CD4-positive, alpha-beta T cell (primary cell): ENCODE data around the gene MFAP3. TPM values are rescaled to one million over a fixed set of nuclear protein-coding genes. Genes with fewer than 3 reads are reported as not detected.

Experiments used
- ATAC-seq: fragments of 200-7000 bp; cut with Tn5 transposase; one replicate; pipeline ENCODE4 v1.10.0; 2022; ENCODE audit warnings: mild to moderate bottlenecking; ENCODE audit not compliant: poor library complexity
- CTCF ChIA-PET: fragments of 350-600 bp; sonication (Branson Sonifier 250); formaldehyde crosslinking; loops from one replicate; lab custom pipeline; 2021; ENCODE audit warnings: antibody characterized with exemption, inconsistent platforms; lab: Charles Lee
- POLR2A ChIA-PET: fragments of 350-600 bp; sonication (Branson Sonifier 250); formaldehyde crosslinking; loops from one replicate; lab custom pipeline; 2021; ENCODE audit warnings: antibody characterized with exemption, inconsistent platforms; lab: Charles Lee
- DNase-seq, 14 experiments: peaks; one replicate each; pipeline ENCODE4 v3.0.0-alpha.2; 2013 to 2020; ENCODE audit warnings: mixed read lengths in 2 of 14
- H3K27ac ChIP-seq, 2 donors: one replicate each; pipeline versions ENCODE4 v1.5.1 to v1.7.0; 2013; ENCODE audit warnings: low read length in 2 of 2, low read depth in 1 of 2, mild to moderate bottlenecking in 1 of 2
- H3K27me3 ChIP-seq, 2 experiments: 1 replicate in 1 of 2; 2 replicates in 1 of 2; pipeline versions ENCODE4 v1.6.1 to v1.7.0; 2013; ENCODE audit warnings: low read length in 2 of 2, control low read depth in 1 of 2, mild to moderate bottlenecking in 1 of 2, moderate library complexity in 1 of 2; ENCODE audit not compliant: insufficient read depth in 2 of 2, control insufficient read depth in 1 of 2
- H3K36me3 ChIP-seq: one replicate; pipeline ENCODE4 v1.6.1; 2013; ENCODE audit warnings: low read length, control low read depth; ENCODE audit not compliant: insufficient read depth
- H3K4me1 ChIP-seq: one replicate; pipeline ENCODE4 v1.6.1; 2013; ENCODE audit warnings: low read length, control low read depth; ENCODE audit not compliant: insufficient read depth
- H3K4me3 ChIP-seq: one replicate; pipeline ENCODE4 v1.5.1; 2013; ENCODE audit warnings: mild to moderate bottlenecking, low read length, moderate library complexity
- H3K9me3 ChIP-seq, 2 experiments: 1 replicate in 1 of 2; 2 replicates in 1 of 2; pipeline versions ENCODE4 v1.6.1 to v1.7.0; 2013; ENCODE audit warnings: low read length in 2 of 2, mild to moderate bottlenecking in 2 of 2, control low read depth in 1 of 2, moderate library complexity in 1 of 2; ENCODE audit not compliant: control insufficient read depth in 1 of 2, insufficient read depth in 1 of 2
- H3K27ac Mint-ChIP-seq: one replicate; pipeline ENCODE4 v1.8.0; 2020; ENCODE audit warnings: mixed read lengths
- H3K27me3 Mint-ChIP-seq: one replicate; pipeline ENCODE4 v1.8.0; 2021; ENCODE audit warnings: mixed read lengths
- H3K36me3 Mint-ChIP-seq: one replicate; pipeline ENCODE4 v1.8.0; 2021; ENCODE audit warnings: low read depth, mixed read lengths
- H3K4me1 Mint-ChIP-seq: one replicate; pipeline ENCODE4 v1.8.0; 2021; ENCODE audit warnings: low read depth, mixed read lengths
- H3K4me3 Mint-ChIP-seq: one replicate; pipeline ENCODE4 v1.8.0; 2020; ENCODE audit warnings: mild to moderate bottlenecking, mixed read lengths
- H3K9me3 Mint-ChIP-seq: one replicate; pipeline ENCODE4 v1.8.0; 2020; ENCODE audit warnings: mixed read lengths
- intact Hi-C, 2 experiments: fragments of 100-400 bp; cut with DNase I in 1 of 2; cut with micrococcal nuclease in 1 of 2; formaldehyde crosslinking; loops; one replicate each; pipeline versions ENCODE4 v1.15.1 to v1.9.0; 2023 to 2025; cut with DNase I, micrococcal nuclease
- total RNA-seq, 174 experiments: library from RNA in 2 of 174; stranded (reverse) in 2 of 174; gene quantifications; one replicate each; pipeline ENCODE4 v1.2.3 and lab custom pipeline; 2021 to 2026
- TF ChIP-seq, protein P1 (sequence below): fragments of 200-600 bp; IDR thresholded peaks from one replicate; pipeline ENCODE4 v1.8.0; 2022; ENCODE audit warnings: antibody characterized with exemption, mild to moderate bottlenecking

The MFAP3 gene
- total RNA-seq, 2 experiments from 2014 or later = 14.9 to 17.7 TPM

DNA sequence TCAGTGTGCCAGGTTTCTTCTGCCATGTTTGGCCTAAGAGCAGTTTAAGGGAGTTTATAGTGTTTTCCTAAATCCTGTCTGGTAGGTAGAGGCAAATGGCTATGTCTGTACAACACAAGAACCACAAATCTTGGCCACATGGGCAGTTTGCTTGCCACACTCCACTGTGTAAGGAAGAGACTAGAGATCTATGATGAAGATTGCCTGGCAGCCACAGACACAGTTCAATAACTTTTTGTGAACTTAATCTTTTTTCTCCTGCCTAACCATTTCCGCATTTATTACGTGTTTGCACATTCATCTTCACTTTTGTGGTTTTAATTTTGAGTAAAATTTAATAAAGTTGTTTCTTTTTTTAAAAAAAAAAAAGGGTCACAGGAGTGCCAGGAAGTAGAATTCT lies 5.8 kb downstream of the MFAP3 start:
- H3K9me3 Mint-ChIP-seq = no peaks in the 10 kb centered on the region
- intact Hi-C loops = loop anchor here in 1 of 2 experiments (5.0 kb wide), 1 partner anchor 893 kb away; the partner anchor contains the start of gene GEMIN5
- Histone ChIP-seq H3K9me3 (no peaks in the 10 kb centered on the region), H3K36me3 (peaks cover 7% of the 10 kb centered on the region), H3K4me1 (peaks cover 11% of the 10 kb centered on the region), H3K27me3 (no peaks in the 10 kb centered on the region), H3K4me3 (no peak overlapping the region), H3K27ac (no peak overlapping the region)
- peak overlapping the region; percentile 41 for H3K27ac Mint-ChIP-seq
- DNase-seq = peak in 2 of 14 experiments; percentile 15 to 23
- H3K27me3 Mint-ChIP-seq = no peaks in the 10 kb centered on the region
- H3K4me3 Mint-ChIP-seq = no peak overlapping the region
- peak; percentile 43 for ATAC-seq
- POLR2A ChIA-PET = no interaction called here
- CTCF ChIA-PET = no interaction called here
- H3K36me3 Mint-ChIP-seq = peaks cover 55% of the 10 kb centered on the region
- peaks cover 86% of the 10 kb centered on the region for H3K4me1 Mint-ChIP-seq
- TF ChIP-seq, protein P1, sequence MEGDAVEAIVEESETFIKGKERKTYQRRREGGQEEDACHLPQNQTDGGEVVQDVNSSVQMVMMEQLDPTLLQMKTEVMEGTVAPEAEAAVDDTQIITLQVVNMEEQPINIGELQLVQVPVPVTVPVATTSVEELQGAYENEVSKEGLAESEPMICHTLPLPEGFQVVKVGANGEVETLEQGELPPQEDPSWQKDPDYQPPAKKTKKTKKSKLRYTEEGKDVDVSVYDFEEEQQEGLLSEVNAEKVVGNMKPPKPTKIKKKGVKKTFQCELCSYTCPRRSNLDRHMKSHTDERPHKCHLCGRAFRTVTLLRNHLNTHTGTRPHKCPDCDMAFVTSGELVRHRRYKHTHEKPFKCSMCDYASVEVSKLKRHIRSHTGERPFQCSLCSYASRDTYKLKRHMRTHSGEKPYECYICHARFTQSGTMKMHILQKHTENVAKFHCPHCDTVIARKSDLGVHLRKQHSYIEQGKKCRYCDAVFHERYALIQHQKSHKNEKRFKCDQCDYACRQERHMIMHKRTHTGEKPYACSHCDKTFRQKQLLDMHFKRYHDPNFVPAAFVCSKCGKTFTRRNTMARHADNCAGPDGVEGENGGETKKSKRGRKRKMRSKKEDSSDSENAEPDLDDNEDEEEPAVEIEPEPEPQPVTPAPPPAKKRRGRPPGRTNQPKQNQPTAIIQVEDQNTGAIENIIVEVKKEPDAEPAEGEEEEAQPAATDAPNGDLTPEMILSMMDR = no peak

DNA sequence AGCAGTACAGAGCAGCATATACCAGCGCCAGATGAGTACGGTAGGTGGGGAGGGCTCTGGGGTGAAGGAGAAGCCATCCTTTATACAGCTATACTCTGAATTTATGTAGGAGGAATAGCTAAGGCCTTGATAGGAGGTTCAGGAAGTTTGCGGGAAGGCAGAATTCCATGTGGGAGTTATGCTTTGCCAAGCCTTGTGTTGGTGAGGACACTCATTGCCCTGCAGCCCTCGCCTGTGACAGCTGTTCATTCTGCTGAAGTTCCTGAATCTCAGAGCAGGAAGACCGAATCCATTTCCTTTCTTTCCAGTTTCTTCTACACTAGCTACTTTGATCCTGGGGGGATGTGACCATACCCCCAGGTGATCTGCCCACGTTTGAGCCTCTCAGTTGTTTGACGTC lies 7.7 kb downstream of the MFAP3 start:
- Histone ChIP-seq H3K36me3 (peaks cover 12% of the 10 kb centered on the region), H3K4me1 (peaks cover 11% of the 10 kb centered on the region), H3K27me3 (no peaks in the 10 kb centered on the region), H3K27ac (no peak overlapping the region), H3K4me3 (no peak overlapping the region), H3K9me3 (no peaks in the 10 kb centered on the region)
- peaks cover 83% of the 10 kb centered on the region for H3K4me1 Mint-ChIP-seq
- POLR2A ChIA-PET = interaction anchor here (3.5 kb wide), 1 partner anchor 8 kb away, joined by 14 read pairs; the partner anchor contains the start of genes FAM114A2 and MFAP3
- intact Hi-C loops = no loop called here
- no peak overlapping the region for H3K27ac Mint-ChIP-seq
- no peaks in the 10 kb centered on the region for H3K27me3 Mint-ChIP-seq
- DNase-seq = no peak
- H3K4me3 Mint-ChIP-seq = no peak overlapping the region
- no peak for ATAC-seq
- CTCF ChIA-PET = no interaction called here
- H3K36me3 Mint-ChIP-seq = peaks cover 65% of the 10 kb centered on the region
- H3K9me3 Mint-ChIP-seq = no peaks in the 10 kb centered on the region
- TF ChIP-seq, protein P1 = no peak

DNA sequence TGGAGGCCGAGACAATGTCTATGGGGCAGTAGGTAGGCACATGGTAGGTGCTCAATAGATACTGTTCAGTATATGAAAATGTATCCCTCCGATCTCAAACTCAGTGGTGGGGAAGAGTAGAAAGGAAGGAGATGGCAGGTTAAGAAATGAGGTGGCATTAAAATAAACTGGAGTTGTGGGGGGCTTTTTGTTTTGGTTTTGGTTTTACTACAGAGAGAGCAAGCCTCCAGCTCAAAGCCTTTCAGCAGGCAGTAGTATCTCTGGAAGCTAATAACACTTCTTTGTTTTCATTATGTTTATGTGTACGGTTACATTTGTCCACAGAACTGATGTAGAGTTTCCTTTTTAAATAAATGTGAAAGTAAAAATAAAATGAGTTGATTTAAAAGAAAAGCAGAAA lies 8.6 kb downstream of the MFAP3 start:
- no peaks in the 10 kb centered on the region for H3K27me3 Mint-ChIP-seq
- H3K36me3 ChIP-seq = peaks cover 19% of the 10 kb centered on the region
- peaks cover 75% of the 10 kb centered on the region for H3K4me1 Mint-ChIP-seq
- POLR2A ChIA-PET = interaction anchor here (3.5 kb wide), 1 partner anchor 9 kb away, joined by 14 read pairs; the partner anchor contains the start of genes FAM114A2 and MFAP3
- DNase-seq (no peak), ATAC-seq (no peak)
- H3K4me1 ChIP-seq = peaks cover 11% of the 10 kb centered on the region
- CTCF ChIA-PET = interaction anchor here (1.9 kb wide), 1 partner anchor 25 kb away, joined by 5 read pairs; no protein-coding TSS in a partner anchor
- no peak overlapping the region for H3K4me3 Mint-ChIP-seq
- H3K36me3 Mint-ChIP-seq = peaks cover 70% of the 10 kb centered on the region
- no peak overlapping the region for H3K27ac Mint-ChIP-seq
- no peak overlapping the region for H3K27ac ChIP-seq
- intact Hi-C loops = no loop called here
- H3K4me3 ChIP-seq = no peak overlapping the region
- no peaks in the 10 kb centered on the region for H3K27me3 ChIP-seq
- H3K9me3 Mint-ChIP-seq = no peaks in the 10 kb centered on the region
- H3K9me3 ChIP-seq = no peaks in the 10 kb centered on the region
- TF ChIP-seq, protein P1 = no peak
